Gastrocnemius medialis (tissue), 4 donors: ENCODE data around the gene HTT. TPM values are rescaled to one million over a fixed set of nuclear protein-coding genes. Genes with fewer than 3 reads are reported as not detected.

ENCODE experiments used
- ATAC-seq, 2 donors: fragments of 150-250 bp; one replicate each; pipeline ENCODE4 v1.9.1; 2016
- DNase-seq, 2 donors: peaks; one replicate each; pipeline ENCODE4 v3.0.0-alpha.2; 2019
- H3K27ac ChIP-seq, 4 donors: fragments of 200-600 bp; sonication (generic); 1 replicate in 1 of 4; 2 replicates in 3 of 4; pipeline ENCODE4 v1.5.1; 2016 to 2018; ENCODE audit warnings: mild to moderate bottlenecking in 2 of 4, moderate library complexity in 1 of 4
- H3K27me3 ChIP-seq, 3 donors: fragments of 200-600 bp; sonication (generic) in 2 of 3; 1 replicate in 1 of 3; 2 replicates in 2 of 3; pipeline versions ENCODE4 v1.5.1 to v1.6.0; 2016 to 2019; ENCODE audit warnings: mild to moderate bottlenecking in 1 of 3, moderate library complexity in 1 of 3
- H3K36me3 ChIP-seq, 2 donors: fragments of 200-600 bp; sonication (generic) in 1 of 2; one replicate each; pipeline ENCODE4 v1.5.1; 2017 to 2018
- H3K4me1 ChIP-seq, 2 donors: fragments of 200-600 bp; sonication (generic) in 1 of 2; one replicate each; pipeline ENCODE4 v1.5.1; 2016 to 2017; ENCODE audit warnings: mild to moderate bottlenecking in 2 of 2
- H3K4me3 ChIP-seq, 4 donors: fragments of 200-600 bp; sonication (generic) in 3 of 4; 1 replicate in 1 of 4; 2 replicates in 3 of 4; pipeline ENCODE4 v1.5.1; 2016 to 2019; ENCODE audit warnings: mild to moderate bottlenecking in 2 of 4
- H3K9me3 ChIP-seq, 3 donors: fragments of 200-600 bp; sonication (generic) in 2 of 3; 1 replicate in 1 of 3; 2 replicates in 2 of 3; pipeline ENCODE4 v1.5.1; 2016 to 2019
- CTCF ChIP-seq, 5 experiments: fragments of 450-650 bp in 3 of 5; fragments of 200-600 bp in 2 of 5; sonication (generic) in 2 of 5; IDR thresholded peaks in 4 of 5; conservative IDR thresholded peaks in 1 of 5; 1 replicate in 4 of 5; 2 replicates in 1 of 5; pipeline ENCODE4 v1.5.1; 2016 to 2019; ENCODE audit warnings: antibody characterized with exemption in 5 of 5, mild to moderate bottlenecking in 3 of 5, moderate library complexity in 3 of 5
- POLR2A ChIP-seq, 2 donors: fragments of 450-650 bp; IDR thresholded peaks; one replicate each; pipeline ENCODE4 v1.6.1; 2017; ENCODE audit warnings: antibody characterized with exemption in 2 of 2, mild to moderate bottlenecking in 2 of 2, moderate library complexity in 2 of 2
- in situ Hi-C, 4 donors: fragments of 200-750 bp; cut with MboI; loops; one replicate each; pipeline versions ENCODE4 v1.15.0 to v1.8.0; 2017; ENCODE audit warnings: low sequenced_read_pairs in 4 of 4
- intact Hi-C: fragments of 100-400 bp; cut with DNase I; formaldehyde crosslinking; loops from one replicate; pipeline ENCODE4 v1.15.1; 2023; ENCODE audit warnings: low total_unique reads
- total RNA-seq, 4 donors: library from RNA; depleted of rRNA; stranded (reverse); fragments of >200 nt; gene quantifications; one replicate each; pipeline versions ENCODE4 v1.1.0 to v1.2.3, GENCODE V29; 2016

HTT gene
- total RNA-seq, 4 donors from 2014 or later: 23.5 to 73.0 (median 51.1) TPM

- Histone ChIP-seq H3K27me3 (no peaks in the 10 kb centered on the region), H3K27ac (peak overlapping the region; percentile 77 to 85 (median 82)), H3K9me3 (no peaks in the 10 kb centered on the region), H3K4me3 (no peak overlapping the region), H3K36me3 (no peaks in the 10 kb centered on the region), H3K4me1 (peaks cover 48 to 53% of the 10 kb centered on the region in 2 donors)
- intact Hi-C loops (loop anchor here (5.0 to 10.0 kb wide), 5 partner anchors 45 to 282 kb away; partner anchors contain the start of genes HGFAC and MSANTD1), in situ Hi-C loops (loop anchor here in 1 of 4 donors (25.0 kb wide), 1 partner anchor 262 kb away; the partner anchor contains the start of gene DOK7)
- DNase-seq (peak; percentile 61 to 85), ATAC-seq (peak; percentile 51 to 58)
- TF ChIP-seq POLR2A (IDR thresholded peaks at IDR 0.05) (no peak), CTCF (IDR thresholded peaks at IDR 0.05 in 4 of 5, conservative IDR thresholded peaks at IDR 0.05 in 1 of 5) (peak in 2 of 5 experiments; percentile 6 to 12)
Observed at GRCh38 chr4:3199653-3200422, 125.4 kb downstream of the HTT start.

GRCh38 chr4:3200423-3201090, 126.1 kb downstream of the HTT start:
- no peaks in the 10 kb centered on the region for H3K9me3 ChIP-seq
- peaks cover 48 to 56% of the 10 kb centered on the region in 2 donors for H3K4me1 ChIP-seq
- ATAC-seq: no peak
- H3K27ac ChIP-seq: peak overlapping the region; percentile 77 to 85 (median 82)
- intact Hi-C loops (loop anchor here (1.0 to 5.0 kb wide), 3 partner anchors 22 to 282 kb away; no protein-coding TSS in a partner anchor), in situ Hi-C loops (loop anchor here in 1 of 4 donors (25.0 kb wide), 1 partner anchor 262 kb away; the partner anchor contains the start of gene DOK7)
- TF ChIP-seq POLR2A (IDR thresholded peaks at IDR 0.05): no peak
- no peak for TF ChIP-seq CTCF (IDR thresholded peaks at IDR 0.05 in 4 of 5, conservative IDR thresholded peaks at IDR 0.05 in 1 of 5)
- no peaks in the 10 kb centered on the region for H3K36me3 ChIP-seq
- H3K4me3 ChIP-seq: no peak overlapping the region
- peak in 1 of 2 donors; percentile 8 for DNase-seq
- H3K27me3 ChIP-seq: no peaks in the 10 kb centered on the region

- peaks cover 48 to 56% of the 10 kb centered on the region in 2 donors for H3K4me1 ChIP-seq
- peak; percentile 61 to 67 for ATAC-seq
- H3K27ac ChIP-seq: peak overlapping the region; percentile 77 to 85 (median 82)
- H3K4me3 ChIP-seq: no peak overlapping the region
- intact Hi-C loops: loop anchor here (1.0 to 5.0 kb wide), 3 partner anchors 20 to 280 kb away; no protein-coding TSS in a partner anchor
- in situ Hi-C loops: loop anchor here in 1 of 4 donors (25.0 kb wide), 1 partner anchor 260 kb away; the partner anchor contains the start of gene DOK7
- TF ChIP-seq POLR2A (IDR thresholded peaks at IDR 0.05) (peak in 1 of 2 donors; percentile 70), CTCF (IDR thresholded peaks at IDR 0.05 in 4 of 5, conservative IDR thresholded peaks at IDR 0.05 in 1 of 5) (no peak)
- peaks cover 0 to 10% of the 10 kb centered on the region in 2 donors for H3K36me3 ChIP-seq
- DNase-seq: peak; percentile 40 to 58
- no peaks in the 10 kb centered on the region for H3K9me3 ChIP-seq
- no peaks in the 10 kb centered on the region for H3K27me3 ChIP-seq
Observed at GRCh38 chr4:3201718-3202702, 127.5 kb downstream of the HTT start.
